ENCODE data around the gene SNAI3.

Gene SNAI3

DNA sequence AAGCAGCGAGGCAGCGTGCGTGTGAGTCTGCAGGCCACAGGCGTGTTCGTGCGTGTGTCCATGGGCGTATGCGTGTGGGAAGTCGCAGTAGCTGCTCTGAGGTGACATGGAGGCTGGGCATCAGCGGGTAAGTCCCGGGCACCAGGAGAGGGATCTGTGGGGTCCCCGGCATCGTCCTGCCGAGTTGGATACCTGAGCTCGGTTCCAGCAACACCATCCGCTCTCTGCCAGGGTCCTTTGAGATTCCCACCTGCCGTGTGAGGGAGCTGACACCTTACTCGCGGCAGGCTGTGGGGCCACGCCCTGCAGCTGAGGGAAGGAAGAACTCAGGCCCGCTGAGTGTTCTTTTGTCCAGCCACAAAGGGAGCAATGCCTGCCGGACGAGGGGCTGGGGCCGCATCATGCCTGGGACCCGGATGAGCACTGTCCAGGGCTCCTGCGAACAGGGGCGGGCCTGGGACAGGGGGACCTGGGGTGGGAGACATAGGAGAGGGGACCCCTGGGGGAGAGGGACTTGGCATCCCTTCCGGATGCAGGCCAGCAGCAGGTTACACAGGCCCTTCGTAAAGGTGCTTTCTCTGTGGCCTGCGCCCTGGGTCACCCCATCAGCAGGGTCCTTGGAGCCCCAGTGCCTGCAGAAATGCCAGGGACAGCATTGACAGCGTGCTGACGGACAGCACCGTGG, 5.0 kb upstream of the SNAI3 start:
- no peak for DNase-seq (ENCODE audit: low spot score)

DNA sequence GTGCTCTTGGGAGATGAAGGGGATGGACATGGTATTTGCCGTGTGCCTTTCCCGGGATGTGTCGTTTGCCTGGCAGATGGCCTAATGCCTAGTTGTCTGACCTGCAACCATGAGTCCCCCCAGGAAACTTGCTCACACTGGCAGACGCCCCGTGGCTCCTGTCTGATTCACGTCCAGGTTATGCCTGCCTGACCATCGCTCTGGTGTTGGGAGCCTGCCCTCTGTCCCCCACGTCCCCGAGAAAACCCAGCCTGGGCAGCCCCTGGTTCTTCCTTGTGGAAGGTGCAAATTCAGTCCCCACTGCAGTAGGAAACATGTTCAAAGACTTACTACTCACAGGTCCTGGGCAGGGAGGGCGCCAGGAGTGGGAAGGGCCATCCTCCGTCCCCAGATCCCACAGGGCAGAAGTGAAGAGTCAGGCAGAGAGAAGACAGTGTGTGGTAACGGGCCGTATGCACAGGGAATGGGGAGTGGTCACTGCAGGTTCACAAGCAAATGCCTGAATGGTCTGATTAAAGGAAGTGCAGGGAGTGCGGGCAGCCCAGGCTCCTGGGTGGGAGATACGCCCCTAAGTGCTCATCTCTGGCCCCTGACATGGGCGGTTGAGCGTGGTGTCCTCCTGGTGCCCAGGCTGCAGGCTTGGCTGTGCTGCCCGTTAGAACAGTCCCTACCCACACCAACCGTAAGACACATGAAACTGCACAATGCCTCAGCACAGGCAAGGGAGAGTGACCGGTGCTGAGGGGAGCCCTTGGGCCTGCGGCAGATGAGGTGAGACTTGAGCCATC, 4.2 kb upstream of the SNAI3 start:
- no peak for DNase-seq (ENCODE audit: low spot score)

- no peak for DNase-seq (ENCODE audit: low spot score)
These were observed 1.9 kb upstream of the SNAI3 start for GRCh38 chr16:88688013-88688778.

- no peak for DNase-seq (ENCODE audit: low spot score)
These were observed 1.3 kb upstream of the SNAI3 start for GRCh38 chr16:88687676-88688012.

GRCh38 chr16:88687254-88687576, 908 bp upstream of the SNAI3 start:
- no peak for DNase-seq (ENCODE audit: low spot score)

GRCh38 chr16:88686062-88686438, 257 bp downstream of the SNAI3 start:
- no peak for DNase-seq (ENCODE audit: low spot score)

GRCh38 chr16:88685156-88686061, 898 bp downstream of the SNAI3 start:
- DNase-seq (ENCODE audit: low spot score), result no peak

DNA sequence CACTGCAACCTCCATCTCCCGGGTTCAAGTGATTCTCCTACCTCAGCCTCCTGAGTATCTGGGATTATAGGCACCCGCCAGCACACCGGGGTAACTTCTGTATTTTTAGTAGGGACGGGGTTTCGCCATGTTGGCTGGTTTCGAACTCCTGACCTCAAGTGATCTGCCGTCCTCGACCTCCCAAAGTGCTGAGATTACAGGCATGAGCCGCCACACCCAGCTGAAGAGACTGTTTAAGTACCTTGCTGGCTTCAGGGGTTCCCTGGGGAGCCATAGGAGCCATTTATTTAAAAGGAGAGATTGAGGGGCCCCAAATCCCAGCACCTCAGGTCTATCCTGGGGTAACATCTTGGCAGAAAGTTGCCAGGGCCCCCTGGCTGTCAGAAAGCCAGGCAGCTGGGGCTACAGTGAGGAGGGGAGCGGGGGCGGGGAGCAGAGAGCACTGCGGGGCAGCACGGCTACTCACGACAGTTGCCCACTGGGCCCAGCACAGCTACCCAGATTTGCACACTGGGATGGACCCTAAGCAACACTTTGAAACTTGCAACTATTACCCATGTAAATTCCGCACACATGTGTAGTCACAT, 1.6 kb downstream of the SNAI3 start:
- no peak for DNase-seq (ENCODE audit: low spot score)

GRCh38 chr16:88681709-88682451, 4.4 kb downstream of the SNAI3 start:
- DNase-seq (ENCODE audit: low spot score), result peak; percentile 81

DNA sequence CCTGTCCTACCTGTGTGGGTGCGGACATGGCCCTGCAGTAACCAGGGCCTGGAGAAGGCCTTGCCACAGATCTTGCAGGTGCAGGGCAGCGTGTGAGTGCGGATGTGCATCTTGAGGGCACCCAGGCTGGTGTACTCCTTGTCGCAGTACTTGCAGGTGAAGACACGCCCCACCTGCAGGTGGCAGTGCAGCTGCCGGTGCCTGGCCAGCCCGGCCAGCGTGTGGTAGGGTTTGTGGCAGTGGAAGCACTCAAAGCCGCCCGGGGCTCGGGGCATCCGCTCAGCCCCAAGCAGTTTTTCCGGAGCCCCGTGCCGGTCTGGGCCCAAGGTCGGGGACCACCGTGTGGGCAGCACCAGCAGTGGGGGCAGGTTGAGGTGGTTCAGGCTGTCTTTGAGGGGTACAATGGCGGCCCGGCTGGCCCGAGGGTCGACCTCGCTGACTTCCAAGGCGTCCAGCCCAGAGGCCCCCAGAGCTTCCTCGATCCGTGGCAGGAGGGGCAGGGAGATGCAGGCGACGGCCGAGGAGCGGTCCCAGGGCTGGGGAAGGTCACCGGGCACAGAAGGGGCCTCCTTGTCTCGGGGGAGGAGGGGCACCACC, 5.1 kb downstream of the SNAI3 start:
- DNase-seq (ENCODE audit: low spot score), result no peak

DNA sequence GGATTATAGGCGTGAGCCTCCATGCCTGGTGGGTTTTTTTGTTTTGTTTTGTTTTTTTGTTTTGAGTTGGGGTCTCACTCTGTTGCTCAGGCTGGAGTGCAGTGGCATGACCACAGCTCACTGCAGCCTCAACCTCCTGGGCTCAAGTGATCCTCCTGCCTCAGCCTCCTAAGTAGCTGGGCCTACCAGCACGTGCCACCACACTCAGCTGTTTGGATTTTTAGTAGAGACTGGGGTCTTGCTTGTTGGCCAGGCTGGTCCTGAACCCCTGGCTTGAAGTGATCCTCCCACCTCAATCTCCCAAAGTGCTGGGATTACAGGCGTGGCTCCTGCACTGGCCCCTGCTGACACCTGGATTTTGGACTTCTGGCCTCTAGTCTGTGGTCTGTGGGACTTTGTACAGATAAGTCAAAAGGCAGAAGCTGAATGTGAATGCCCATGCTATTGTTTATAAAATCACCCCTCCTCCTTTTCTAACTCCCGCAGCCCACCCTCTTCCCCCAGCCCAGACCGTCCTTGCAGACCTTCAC, 5.7 kb downstream of the SNAI3 start:
- DNase-seq (ENCODE audit: low spot score), result no peak

GRCh38 chr16:88678224-88678979, 7.9 kb downstream of the SNAI3 start:
- no peak for DNase-seq (ENCODE audit: low spot score)

- DNase-seq (ENCODE audit: low spot score), result no peak
These were observed 8.6 kb downstream of the SNAI3 start for GRCh38 chr16:88677721-88678120.

GRCh38 chr16:88676502-88677242, 9.6 kb downstream of the SNAI3 start:
- no peak for DNase-seq (ENCODE audit: low spot score)

DNA sequence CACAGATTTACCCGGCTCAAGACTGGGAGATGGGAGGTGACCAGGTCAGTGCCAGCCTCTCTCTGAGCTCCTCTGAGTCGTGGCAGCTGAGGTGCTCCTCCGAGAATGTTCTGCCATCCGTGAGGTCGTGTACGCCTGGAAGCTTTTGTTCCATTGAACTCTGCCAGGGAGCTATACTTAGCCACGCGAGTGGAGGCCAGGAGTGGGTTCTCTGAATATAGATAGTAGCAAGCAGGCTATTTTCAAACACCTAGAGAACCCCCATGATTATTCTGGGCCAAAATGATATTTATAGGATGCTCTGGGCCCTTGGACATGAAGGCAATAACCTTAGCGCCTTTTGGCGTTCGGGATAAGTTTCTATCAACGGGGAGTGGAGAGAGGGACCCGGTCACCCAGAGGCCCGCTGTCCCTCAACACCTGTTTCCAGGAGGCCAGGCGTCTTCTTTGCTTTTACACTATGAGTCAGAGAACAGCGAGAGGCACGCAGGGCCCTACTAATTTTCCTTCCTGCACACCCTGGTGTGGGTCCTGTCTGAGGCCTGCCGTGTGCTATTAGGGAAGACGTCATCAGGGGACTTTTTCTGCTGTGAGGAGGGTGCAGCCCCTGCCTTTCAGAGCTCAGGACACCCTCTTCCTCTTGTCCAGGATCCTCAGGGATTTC, 12.5 kb downstream of the SNAI3 start:
- DNase-seq (ENCODE audit: low spot score), result no peak

DNA sequence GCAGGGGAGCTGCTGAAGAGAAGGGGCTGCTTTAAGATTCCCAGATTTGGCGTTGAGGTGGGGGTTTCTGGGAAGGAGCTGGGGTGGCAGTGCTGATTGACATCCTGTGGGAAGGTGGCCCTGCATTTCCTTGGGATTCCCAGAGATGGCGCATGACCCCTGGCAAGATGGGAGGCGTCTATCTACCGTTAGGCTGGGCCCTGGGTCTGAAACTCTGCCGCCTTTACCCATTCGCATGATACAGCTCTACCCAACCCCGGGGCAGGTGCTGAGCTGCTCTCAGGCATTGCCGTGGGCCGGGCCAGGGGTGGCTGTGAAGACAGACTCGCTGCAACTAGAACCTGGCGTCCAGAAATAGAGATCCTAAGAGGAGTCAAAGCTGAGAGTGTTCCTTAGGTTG, 13.5 kb downstream of the SNAI3 start:
- no peak for DNase-seq (ENCODE audit: low spot score)

- no peak for DNase-seq (ENCODE audit: low spot score)
These were observed 14.5 kb downstream of the SNAI3 start for GRCh38 chr16:88671806-88672205.

- no peak for DNase-seq (ENCODE audit: low spot score)
These were observed 16.3 kb downstream of the SNAI3 start for GRCh38 chr16:88669980-88670379.

All from pons (tissue), 1 donor.